Measurements from ENCODE around the gene SLC25A46.

GRCh38 chr5:110738503-110738811, 350 bp upstream of the SLC25A46 start:
- no peak for TF ChIP-seq POLR2AphosphoS5 (IDR thresholded peaks at IDR 0.05; ENCODE audit: borderline replicate concordance, low read depth, low read length)
- TF ChIP-seq EZH2 (IDR thresholded peaks at IDR 0.05), result no peak
- TF ChIP-seq FOXP2 (optimal IDR thresholded peaks at IDR 0.05; ENCODE audit: control extremely low read depth, extremely low read length, insufficient read depth), result no peak

All from SK-N-MC (cell line).